HCT116 (cell line): ENCODE measurements around the gene ABHD10.

Experiments
- CBX3 ChIP-seq: IDR thresholded peaks from 2 replicates; pipeline ENCODE4 v1.6.1; 2012; ENCODE audit warnings: low read depth
- CEBPB ChIP-seq: IDR thresholded peaks from 2 replicates; pipeline ENCODE4 v1.6.1; 2012; ENCODE audit warnings: low read depth
- EGR1 ChIP-seq: IDR thresholded peaks from 2 replicates; pipeline ENCODE4 v1.6.1; 2012; ENCODE audit warnings: low read depth
- ELF1 ChIP-seq: IDR thresholded peaks from 2 replicates; pipeline ENCODE4 v1.6.1; 2012; ENCODE audit warnings: low read depth, borderline replicate concordance
- EZH2 ChIP-seq: fragments of 200-600 bp; sonication (generic); IDR thresholded peaks from 2 replicates; pipeline ENCODE4 v1.6.1; 2017; ENCODE audit warnings: antibody characterized with exemption, mixed run types
- EZH2phosphoT487 ChIP-seq: fragments of 200-600 bp; IDR thresholded peaks from 2 replicates; pipeline ENCODE4 v1.6.1; 2018; ENCODE audit warnings: antibody characterized with exemption, borderline replicate concordance
- POLR2A ChIP-seq: IDR thresholded peaks from 2 replicates; pipeline ENCODE4 v1.7.0; 2011; ENCODE audit warnings: borderline replicate concordance; ENCODE audit not compliant: insufficient read depth, insufficient read length; ENCODE audit errors: extremely low read depth
- REST ChIP-seq: IDR thresholded peaks from 2 replicates; pipeline ENCODE4 v1.6.1; 2012; ENCODE audit warnings: low read depth
- SIN3A ChIP-seq: IDR thresholded peaks from 2 replicates; pipeline ENCODE4 v1.6.1; 2012; ENCODE audit warnings: low read depth
- SP1 ChIP-seq: IDR thresholded peaks from 2 replicates; pipeline ENCODE4 v1.6.1; 2012; ENCODE audit warnings: low read depth
- YY1 ChIP-seq: IDR thresholded peaks from 2 replicates; pipeline ENCODE4 v1.6.1; 2011; ENCODE audit warnings: low read length, low read depth, moderate library complexity, mild to moderate bottlenecking; ENCODE audit not compliant: insufficient replicate concordance; ENCODE audit errors: extremely low read depth
- ZNF274 ChIP-seq: fragments of 200-500 bp; sonication (Bioruptor generic); IDR thresholded peaks from 2 replicates; pipeline ENCODE4 v1.6.1; 2014; ENCODE audit warnings: mild to moderate bottlenecking, low read depth, low read length, inconsistent platforms
- TF ChIP-seq, protein P1 (sequence below), 3 experiments: fragments of 200-600 bp in 1 of 3; sonication (generic) in 1 of 3; IDR thresholded peaks in 2 of 3; conservative IDR thresholded peaks in 1 of 3; 2 replicates each; pipeline ENCODE4 v1.5.1; 2012 to 2017; ENCODE audit warnings: low read depth in 2 of 3, low read length in 2 of 3, antibody characterized with exemption in 1 of 3, borderline replicate concordance in 1 of 3, control low read depth in 1 of 3, mild to moderate bottlenecking in 1 of 3, mixed read lengths in 1 of 3, mixed run types in 1 of 3, moderate library complexity in 1 of 3; ENCODE audit not compliant: insufficient read depth in 1 of 3
- TF ChIP-seq, protein P2 (sequence below): IDR thresholded peaks from 2 replicates; pipeline ENCODE4 v1.6.1; 2011; ENCODE audit warnings: mild to moderate bottlenecking, low read length, moderate library complexity; ENCODE audit not compliant: insufficient replicate concordance; ENCODE audit errors: extremely low read depth

GRCh38 chr3:111971533-111972130 lies 7.2 kb upstream of the ABHD10 start:
- TF ChIP-seq POLR2A (no peak), YY1 (no peak), EZH2phosphoT487 (no peak), REST (no peak), CBX3 (no peak), EZH2 (no peak), ZNF274 (no peak), EGR1 (no peak), SIN3A (no peak), SP1 (no peak), CEBPB (no peak), ELF1 (no peak)
- TF ChIP-seq, protein P1, sequence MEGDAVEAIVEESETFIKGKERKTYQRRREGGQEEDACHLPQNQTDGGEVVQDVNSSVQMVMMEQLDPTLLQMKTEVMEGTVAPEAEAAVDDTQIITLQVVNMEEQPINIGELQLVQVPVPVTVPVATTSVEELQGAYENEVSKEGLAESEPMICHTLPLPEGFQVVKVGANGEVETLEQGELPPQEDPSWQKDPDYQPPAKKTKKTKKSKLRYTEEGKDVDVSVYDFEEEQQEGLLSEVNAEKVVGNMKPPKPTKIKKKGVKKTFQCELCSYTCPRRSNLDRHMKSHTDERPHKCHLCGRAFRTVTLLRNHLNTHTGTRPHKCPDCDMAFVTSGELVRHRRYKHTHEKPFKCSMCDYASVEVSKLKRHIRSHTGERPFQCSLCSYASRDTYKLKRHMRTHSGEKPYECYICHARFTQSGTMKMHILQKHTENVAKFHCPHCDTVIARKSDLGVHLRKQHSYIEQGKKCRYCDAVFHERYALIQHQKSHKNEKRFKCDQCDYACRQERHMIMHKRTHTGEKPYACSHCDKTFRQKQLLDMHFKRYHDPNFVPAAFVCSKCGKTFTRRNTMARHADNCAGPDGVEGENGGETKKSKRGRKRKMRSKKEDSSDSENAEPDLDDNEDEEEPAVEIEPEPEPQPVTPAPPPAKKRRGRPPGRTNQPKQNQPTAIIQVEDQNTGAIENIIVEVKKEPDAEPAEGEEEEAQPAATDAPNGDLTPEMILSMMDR (IDR thresholded peaks at IDR 0.05 in 2 of 3, conservative IDR thresholded peaks at IDR 0.05 in 1 of 3; ENCODE audit: borderline replicate concordance in 1 of 3, insufficient read depth in 1 of 3, low read depth in 2 of 3, low read length in 2 of 3), result no peak
- TF ChIP-seq, protein P2, sequence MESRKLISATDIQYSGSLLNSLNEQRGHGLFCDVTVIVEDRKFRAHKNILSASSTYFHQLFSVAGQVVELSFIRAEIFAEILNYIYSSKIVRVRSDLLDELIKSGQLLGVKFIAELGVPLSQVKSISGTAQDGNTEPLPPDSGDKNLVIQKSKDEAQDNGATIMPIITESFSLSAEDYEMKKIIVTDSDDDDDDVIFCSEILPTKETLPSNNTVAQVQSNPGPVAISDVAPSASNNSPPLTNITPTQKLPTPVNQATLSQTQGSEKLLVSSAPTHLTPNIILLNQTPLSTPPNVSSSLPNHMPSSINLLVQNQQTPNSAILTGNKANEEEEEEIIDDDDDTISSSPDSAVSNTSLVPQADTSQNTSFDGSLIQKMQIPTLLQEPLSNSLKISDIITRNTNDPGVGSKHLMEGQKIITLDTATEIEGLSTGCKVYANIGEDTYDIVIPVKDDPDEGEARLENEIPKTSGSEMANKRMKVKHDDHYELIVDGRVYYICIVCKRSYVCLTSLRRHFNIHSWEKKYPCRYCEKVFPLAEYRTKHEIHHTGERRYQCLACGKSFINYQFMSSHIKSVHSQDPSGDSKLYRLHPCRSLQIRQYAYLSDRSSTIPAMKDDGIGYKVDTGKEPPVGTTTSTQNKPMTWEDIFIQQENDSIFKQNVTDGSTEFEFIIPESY, result no peak
